DOHH2 (cell line): Measurements from ENCODE around the gene ST3GAL4.

Experiments used
- H3F3A ChIP-seq: fragments of 200-600 bp; sonication (generic), shearing (Covaris generic); 2 replicates; pipeline ENCODE4 v1.6.0; 2016; ENCODE audit warnings: antibody characterized with exemption, mild to moderate bottlenecking; ENCODE audit not compliant: control insufficient read depth, insufficient read depth
- H3K27ac ChIP-seq: fragments of 200-600 bp; sonication (generic); 2 replicates; pipeline ENCODE4 v1.5.1; 2014; ENCODE audit warnings: low read depth, mild to moderate bottlenecking, low read length, moderate library complexity
- H3K27me3 ChIP-seq: fragments of 200-600 bp; sonication (generic); 2 replicates; pipeline ENCODE4 v1.6.1; 2014; ENCODE audit warnings: mild to moderate bottlenecking, low read length, mixed read lengths; ENCODE audit not compliant: control insufficient read depth
- H3K36me3 ChIP-seq: fragments of 200-600 bp; sonication (generic); 2 replicates; pipeline ENCODE4 v1.6.1; 2014; ENCODE audit warnings: mild to moderate bottlenecking, low read length, moderate library complexity, mixed read lengths; ENCODE audit not compliant: control insufficient read depth
- H3K4me1 ChIP-seq: fragments of 200-600 bp; sonication (generic); 2 replicates; pipeline ENCODE4 v1.6.1; 2014; ENCODE audit warnings: mild to moderate bottlenecking, low read length, mixed read lengths; ENCODE audit not compliant: control insufficient read depth
- H3K4me2 ChIP-seq: fragments of 200-600 bp; sonication (generic); 2 replicates; pipeline ENCODE4 v1.6.0; 2014; ENCODE audit warnings: mild to moderate bottlenecking, low read length, moderate library complexity
- H3K4me3 ChIP-seq: fragments of 200-600 bp; sonication (generic); 2 replicates; pipeline ENCODE4 v1.5.1; 2014; ENCODE audit warnings: mild to moderate bottlenecking, low read length, mixed read lengths
- H3K79me2 ChIP-seq: fragments of 200-600 bp; sonication (generic); 2 replicates; pipeline ENCODE4 v1.6.1; 2014; ENCODE audit warnings: mild to moderate bottlenecking, low read length, mixed read lengths; ENCODE audit not compliant: control insufficient read depth
- H3K9me2 ChIP-seq: fragments of 200-600 bp; sonication (generic); replicated peaks from 2 replicates; pipeline ENCODE4 v1.6.1; 2014; ENCODE audit warnings: mild to moderate bottlenecking, low read length, mixed read lengths; ENCODE audit not compliant: control insufficient read depth
- H3K9me3 ChIP-seq: fragments of 200-600 bp; sonication (generic); 2 replicates; pipeline ENCODE4 v1.6.1; 2014; ENCODE audit warnings: antibody characterized with exemption, low read length, mixed read lengths; ENCODE audit not compliant: control insufficient read depth, insufficient read depth
- H4K20me1 ChIP-seq: fragments of 200-600 bp; sonication (generic); 2 replicates; pipeline ENCODE4 v1.6.0; 2014; ENCODE audit warnings: low read depth, mild to moderate bottlenecking, antibody characterized with exemption, low read length, moderate library complexity; ENCODE audit not compliant: control insufficient read depth, insufficient read depth
- EZH2phosphoT487 ChIP-seq: fragments of 200-600 bp; sonication (generic); IDR thresholded peaks from 2 replicates; pipeline ENCODE4 v1.6.1; 2017; ENCODE audit warnings: borderline replicate concordance, mild to moderate bottlenecking, antibody characterized with exemption, low read length, moderate library complexity, mixed read lengths
- TF ChIP-seq, protein P1 (sequence below): fragments of 200-600 bp; sonication (generic); IDR thresholded peaks from one replicate; pipeline ENCODE4 v1.5.1; 2014; ENCODE audit warnings: antibody characterized with exemption, mild to moderate bottlenecking, low read depth, low read length; ENCODE audit not compliant: poor library complexity, severe bottlenecking

The ST3GAL4 gene

DNA sequence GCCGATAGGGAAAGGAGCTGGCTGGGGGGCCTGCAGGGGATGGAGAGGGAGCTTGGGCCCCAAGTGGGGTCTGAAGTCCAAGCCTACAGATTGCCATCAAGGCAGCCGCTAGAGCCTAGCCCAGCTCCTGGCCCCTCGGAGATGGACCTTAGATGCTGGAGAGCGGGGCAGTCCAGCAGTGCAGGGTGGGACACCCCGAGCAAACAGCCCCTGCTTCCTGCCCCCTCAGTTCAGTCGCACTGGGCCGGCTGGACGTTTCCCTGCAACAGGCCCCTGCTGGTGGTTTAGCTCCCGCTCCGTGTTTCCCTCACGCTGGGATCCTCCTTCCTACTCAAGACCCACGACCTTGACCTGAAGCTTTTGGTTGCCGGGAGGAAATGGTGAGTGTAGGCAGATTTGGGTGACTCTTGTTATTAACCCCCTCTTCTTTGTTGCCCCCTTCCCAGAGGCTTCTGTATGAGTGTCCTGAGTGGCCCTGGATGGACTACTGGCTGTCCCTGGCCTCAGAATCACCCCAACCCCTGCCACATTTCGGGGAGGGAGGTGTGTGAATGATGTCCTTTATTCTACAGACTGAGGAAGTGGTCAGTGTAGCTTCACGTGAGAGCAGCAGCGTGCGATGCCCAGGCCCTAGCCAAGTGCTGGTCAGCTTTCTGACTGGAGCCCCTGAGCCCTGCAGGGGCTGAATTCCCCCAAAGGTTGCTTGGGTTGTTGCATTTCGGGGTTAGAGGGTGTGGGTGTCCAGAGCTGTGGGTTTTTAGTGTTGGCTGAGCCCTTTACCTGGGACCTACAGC is 2.7 kb downstream of the ST3GAL4 start:
- Histone ChIP-seq H3K79me2 (peaks cover 28% of the 10 kb centered on the region), H3K27ac (no peak overlapping the region), H3F3A (no peaks in the 10 kb centered on the region), H3K4me1 (peaks cover 24% of the 10 kb centered on the region), H3K27me3 (no peaks in the 10 kb centered on the region), H3K9me3 (no peaks in the 10 kb centered on the region), H3K4me2 (no peak overlapping the region), H4K20me1 (no peaks in the 10 kb centered on the region), H3K36me3 (peaks cover 6% of the 10 kb centered on the region), H3K4me3 (no peak overlapping the region), H3K9me2 (no peaks in the 10 kb centered on the region)
- TF ChIP-seq EZH2phosphoT487 = no peak

DNA sequence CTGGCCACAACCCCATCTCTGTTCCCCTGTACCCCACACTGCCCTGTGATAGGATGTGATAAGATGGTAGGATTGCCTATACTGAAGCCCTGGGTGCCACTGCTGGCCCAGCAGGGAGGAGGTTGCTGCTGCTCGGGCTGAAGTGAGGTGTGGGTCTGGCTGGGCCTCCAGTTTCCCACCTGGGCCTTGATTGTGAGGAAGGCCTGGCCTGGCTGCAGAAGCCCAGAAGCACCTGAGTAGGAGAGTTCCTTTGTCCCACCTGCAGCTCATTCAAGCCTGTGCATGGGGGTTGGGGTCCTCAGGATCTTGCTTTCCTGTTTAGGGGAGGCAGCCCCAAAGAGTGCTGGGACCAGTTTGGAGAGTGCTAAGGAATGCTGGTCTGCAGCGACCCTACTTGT is 3.3 kb downstream of the ST3GAL4 start:
- H3K79me2 ChIP-seq = peaks cover 22% of the 10 kb centered on the region
- no peaks in the 10 kb centered on the region for H3K9me2 ChIP-seq
- no peak overlapping the region for H3K4me3 ChIP-seq
- TF ChIP-seq, protein P1, sequence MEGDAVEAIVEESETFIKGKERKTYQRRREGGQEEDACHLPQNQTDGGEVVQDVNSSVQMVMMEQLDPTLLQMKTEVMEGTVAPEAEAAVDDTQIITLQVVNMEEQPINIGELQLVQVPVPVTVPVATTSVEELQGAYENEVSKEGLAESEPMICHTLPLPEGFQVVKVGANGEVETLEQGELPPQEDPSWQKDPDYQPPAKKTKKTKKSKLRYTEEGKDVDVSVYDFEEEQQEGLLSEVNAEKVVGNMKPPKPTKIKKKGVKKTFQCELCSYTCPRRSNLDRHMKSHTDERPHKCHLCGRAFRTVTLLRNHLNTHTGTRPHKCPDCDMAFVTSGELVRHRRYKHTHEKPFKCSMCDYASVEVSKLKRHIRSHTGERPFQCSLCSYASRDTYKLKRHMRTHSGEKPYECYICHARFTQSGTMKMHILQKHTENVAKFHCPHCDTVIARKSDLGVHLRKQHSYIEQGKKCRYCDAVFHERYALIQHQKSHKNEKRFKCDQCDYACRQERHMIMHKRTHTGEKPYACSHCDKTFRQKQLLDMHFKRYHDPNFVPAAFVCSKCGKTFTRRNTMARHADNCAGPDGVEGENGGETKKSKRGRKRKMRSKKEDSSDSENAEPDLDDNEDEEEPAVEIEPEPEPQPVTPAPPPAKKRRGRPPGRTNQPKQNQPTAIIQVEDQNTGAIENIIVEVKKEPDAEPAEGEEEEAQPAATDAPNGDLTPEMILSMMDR = no peak
- TF ChIP-seq EZH2phosphoT487 = no peak
- H3K27me3 ChIP-seq = no peaks in the 10 kb centered on the region
- peaks cover 18% of the 10 kb centered on the region for H3K4me1 ChIP-seq
- H3K27ac ChIP-seq = no peak overlapping the region
- H3F3A ChIP-seq = no peaks in the 10 kb centered on the region
- peaks cover 6% of the 10 kb centered on the region for H3K36me3 ChIP-seq
- H3K9me3 ChIP-seq = no peaks in the 10 kb centered on the region
- H3K4me2 ChIP-seq = no peak overlapping the region
- no peaks in the 10 kb centered on the region for H4K20me1 ChIP-seq

DNA sequence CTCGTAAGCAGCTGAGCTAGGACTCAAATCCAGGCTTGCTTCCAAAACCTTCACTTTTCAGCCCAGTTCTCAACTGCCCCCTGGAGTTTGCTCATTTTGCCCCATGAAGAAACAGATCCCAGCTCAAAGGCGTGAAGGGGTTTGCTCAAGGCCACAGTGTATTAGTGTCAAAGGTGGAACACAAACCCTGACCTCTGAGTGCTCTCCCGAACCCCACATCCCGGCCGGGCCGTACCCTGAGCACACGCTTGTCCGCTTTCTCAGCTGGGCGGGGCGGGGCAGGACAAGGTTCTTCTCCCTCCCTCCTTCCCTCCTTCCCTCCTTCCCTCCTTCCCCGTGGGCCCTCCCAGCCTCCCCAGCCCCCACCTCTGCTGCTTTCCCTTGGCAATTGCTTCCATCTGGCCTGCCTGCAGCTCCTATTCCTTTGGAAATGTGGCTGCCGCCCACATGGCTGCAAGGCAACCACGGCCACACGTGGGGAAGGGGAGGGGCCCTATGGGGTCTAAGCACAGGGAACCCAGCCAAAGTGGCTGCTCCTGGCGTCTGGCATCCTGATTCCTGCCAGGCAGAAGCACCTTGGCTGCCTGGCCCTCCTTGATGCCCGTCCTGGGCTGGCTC is 4.1 kb downstream of the ST3GAL4 start:
- Histone ChIP-seq H3K79me2 (peaks cover 16% of the 10 kb centered on the region), H3K27me3 (no peaks in the 10 kb centered on the region), H3K4me3 (no peak overlapping the region), H3K27ac (no peak overlapping the region), H3K9me2 (no peaks in the 10 kb centered on the region), H3F3A (no peaks in the 10 kb centered on the region), H3K9me3 (no peaks in the 10 kb centered on the region), H4K20me1 (no peaks in the 10 kb centered on the region), H3K4me1 (peaks cover 12% of the 10 kb centered on the region), H3K4me2 (no peak overlapping the region), H3K36me3 (peaks cover 6% of the 10 kb centered on the region)
- no peak for TF ChIP-seq EZH2phosphoT487
- TF ChIP-seq, protein P1 = no peak

DNA sequence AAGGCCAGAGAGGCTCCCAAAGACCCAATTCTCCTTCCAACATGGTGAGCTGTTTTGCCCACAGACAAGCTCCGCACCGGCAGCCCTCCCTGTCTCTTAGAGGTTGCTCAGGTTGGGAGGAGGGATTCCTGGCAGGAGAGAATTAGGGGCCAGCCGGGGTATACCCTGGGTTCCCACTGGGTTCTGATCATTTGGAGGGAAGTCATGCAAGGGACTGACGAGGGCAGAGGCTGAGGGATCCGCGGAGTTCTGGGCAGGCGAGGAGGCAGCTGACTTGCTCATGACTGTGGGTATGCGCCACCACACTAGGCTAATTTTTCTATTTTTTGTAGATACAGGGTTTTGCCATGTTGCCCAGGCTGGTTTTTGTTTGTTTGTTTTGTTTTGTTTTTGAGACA is 4.6 kb downstream of the ST3GAL4 start:
- Histone ChIP-seq H3K36me3 (peaks cover 2% of the 10 kb centered on the region), H4K20me1 (no peaks in the 10 kb centered on the region), H3K27me3 (no peaks in the 10 kb centered on the region), H3K79me2 (peaks cover 11% of the 10 kb centered on the region), H3K27ac (no peak overlapping the region), H3K9me3 (no peaks in the 10 kb centered on the region), H3F3A (no peaks in the 10 kb centered on the region), H3K4me2 (no peak overlapping the region), H3K4me1 (peaks cover 10% of the 10 kb centered on the region), H3K9me2 (no peaks in the 10 kb centered on the region), H3K4me3 (no peak overlapping the region)
- no peak for TF ChIP-seq EZH2phosphoT487
- TF ChIP-seq, protein P1 = no peak
